C1 segment of cervical spinal cord (tissue), 14 donors: ENCODE measurements around the gene HLA-A.

ENCODE experiments used
- DNase-seq, 14 donors: peaks; one replicate each; lab custom pipeline; 2025; lab: John Stamatoyannopoulos, UW

HLA-A gene

DNA sequence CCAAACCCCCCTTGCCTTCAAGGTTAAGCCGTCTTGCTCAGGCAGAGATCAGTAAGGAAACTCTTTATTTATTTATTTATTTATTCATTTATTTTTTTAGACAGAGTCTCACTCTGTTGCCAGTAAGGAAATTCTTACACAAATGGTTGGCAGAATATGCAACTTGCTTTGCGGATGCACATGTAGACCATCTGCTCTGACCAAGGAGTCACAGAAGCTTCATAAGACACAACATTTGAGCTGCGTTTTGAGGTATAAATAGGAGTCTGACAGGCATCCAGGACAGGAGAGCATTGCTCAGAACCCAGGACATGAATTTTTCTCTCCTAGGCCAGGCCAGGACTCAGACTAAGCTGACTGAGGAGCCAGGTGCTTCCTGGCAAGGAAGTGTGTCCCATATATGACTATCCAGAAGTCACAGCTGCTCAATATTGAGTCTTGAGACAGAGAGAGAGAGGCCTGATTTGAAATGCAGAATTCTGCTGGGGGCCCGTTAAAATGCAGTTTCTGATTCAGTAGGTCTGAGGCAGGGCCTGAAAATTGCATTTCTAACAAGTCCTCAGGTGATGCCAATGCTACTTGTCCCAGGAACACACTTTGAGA lies 43.9 kb downstream of the HLA-A start:
- DNase-seq = no peak

DNA sequence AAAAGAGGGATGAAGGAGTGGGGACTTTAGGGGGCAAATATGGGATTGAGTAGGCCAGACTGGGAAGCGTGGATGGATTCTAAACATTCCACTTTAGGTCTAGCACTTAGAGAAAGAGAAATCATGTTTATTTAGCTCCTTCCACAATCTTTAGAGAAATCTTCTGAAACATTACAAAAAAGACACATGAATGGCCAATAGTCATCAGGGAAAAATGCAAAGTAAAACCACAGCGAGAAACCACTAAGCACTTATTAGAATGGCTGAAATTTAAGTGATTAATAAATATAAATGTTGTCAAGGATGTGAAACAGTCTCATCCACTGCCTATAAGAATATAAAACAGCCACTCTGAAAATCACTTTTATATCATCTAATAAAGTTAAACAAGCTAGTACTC lies 46.9 kb downstream of the HLA-A start:
- no peak for DNase-seq

DNA sequence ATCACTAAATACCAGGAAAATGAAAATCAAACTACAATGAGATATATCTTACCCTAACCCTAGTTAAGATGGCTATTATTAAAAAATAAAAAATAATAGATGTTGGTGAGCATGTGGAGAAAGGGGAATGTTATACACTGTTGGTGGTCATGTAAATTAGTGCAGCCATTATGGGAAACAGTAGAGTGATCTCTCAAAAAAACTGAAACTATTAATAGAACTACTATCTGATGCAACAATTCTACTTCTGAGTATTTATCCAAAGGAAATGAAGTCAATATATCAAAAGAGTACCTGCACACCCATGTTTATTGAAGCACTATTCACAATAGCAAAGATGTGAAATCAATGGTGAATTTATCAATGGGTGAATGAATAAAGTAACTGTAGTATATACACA lies 48.6 kb downstream of the HLA-A start:
- DNase-seq = no peak

DNA sequence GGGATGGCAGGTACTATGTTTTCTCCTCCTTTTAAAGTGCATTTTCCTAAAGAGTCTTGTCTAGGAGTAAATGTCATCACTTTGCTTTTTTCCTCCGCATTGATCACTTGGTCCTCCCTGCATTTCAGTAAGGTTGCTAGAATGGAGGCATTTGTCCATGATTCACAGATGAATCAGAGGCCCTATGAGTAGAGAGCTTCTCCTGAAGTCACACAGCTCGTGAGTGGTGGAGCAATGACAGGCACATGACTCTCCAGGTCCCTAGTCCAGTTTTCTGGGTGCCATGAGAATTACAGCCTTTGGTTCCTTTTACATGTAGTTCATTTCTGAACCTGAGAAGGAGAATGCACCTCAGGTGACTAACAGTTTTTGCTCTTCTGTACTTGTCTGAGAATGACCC lies 50.5 kb downstream of the HLA-A start:
- DNase-seq = no peak

DNA sequence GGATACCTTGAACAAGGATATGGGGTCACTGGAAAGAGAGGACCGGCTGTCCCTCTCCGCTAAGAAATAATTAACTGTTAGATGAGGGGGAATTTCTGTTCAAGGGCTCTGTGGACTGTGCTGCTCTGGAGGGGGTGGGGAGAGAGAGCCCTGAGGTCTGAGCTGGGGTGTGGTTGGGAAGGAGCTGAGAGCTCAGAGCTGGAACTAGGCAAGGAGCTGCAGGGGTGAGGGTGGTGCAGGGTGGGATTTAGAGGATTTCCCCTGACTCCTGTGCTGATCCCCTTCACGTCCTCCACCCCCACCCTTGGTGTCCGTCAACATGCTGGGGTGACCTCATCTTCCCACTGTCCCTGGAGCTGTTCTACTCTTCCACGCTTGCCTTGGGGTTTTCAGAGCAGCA lies 52.5 kb downstream of the HLA-A start:
- no peak for DNase-seq

DNA sequence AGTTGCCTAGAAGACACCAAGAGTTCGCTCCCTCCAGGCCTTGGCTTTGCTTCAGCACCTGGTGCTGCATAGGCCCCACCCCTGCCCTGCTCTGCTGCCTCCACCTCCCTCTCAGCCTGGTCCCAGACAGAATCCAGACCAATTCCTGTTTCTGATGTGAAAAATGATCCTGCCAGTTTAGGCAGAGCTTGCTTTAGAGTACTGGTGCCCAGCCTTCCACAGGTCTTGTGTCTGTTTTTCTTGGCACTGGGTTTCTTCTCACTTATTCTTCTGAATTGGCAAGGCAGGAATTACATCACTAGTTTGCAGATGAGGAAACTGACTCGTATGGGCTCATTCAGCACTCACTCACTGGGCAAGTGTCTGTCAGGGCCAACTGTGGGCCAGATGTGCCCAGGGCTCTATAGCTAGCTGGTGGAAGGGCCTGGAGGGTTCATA lies 53.0 kb downstream of the HLA-A start:
- no peak for DNase-seq
